Endometrial microvascular endothelial cells (primary cell): ENCODE measurements around the gene HMGCL. TPM values are rescaled to one million over a fixed set of nuclear protein-coding genes. Genes with fewer than 3 reads are reported as not detected.
"Not testable (repeated sequence)": the region's sequence is repeated elsewhere in the genome, so short reads cannot be mapped to it uniquely, and the experiment has no call there.

ENCODE experiments used
- in situ Hi-C: cut with HindIII; loops from 2 replicates; pipeline ENCODE4 v1.10.0; 2017; ENCODE audit warnings: low sequenced_read_pairs, low pct_unique_long_range_greater_than_20kb; ENCODE audit errors: inconsistent ontology term
- total RNA-seq: library from RNA; depleted of rRNA; stranded (reverse); fragments of >200 nt; gene quantifications from one replicate; pipeline ENCODE4 v1.2.3, GENCODE V29; 2015; ENCODE audit errors: inconsistent ontology term

The HMGCL gene
- total RNA-seq, 1 donor from 2014 or later: 33.5 TPM

- in situ Hi-C loops: no loop called here
Measured at GRCh38 chr1:23788695-23789094, 36.5 kb downstream of the HMGCL start.

GRCh38 chr1:23787701-23788100 lies 37.5 kb downstream of the HMGCL start:
- in situ Hi-C loops: no loop called here

GRCh38 chr1:23784846-23785245 lies 40.4 kb downstream of the HMGCL start:
- in situ Hi-C loops: no loop called here

GRCh38 chr1:23783141-23783540 lies 42.1 kb downstream of the HMGCL start:
- in situ Hi-C loops: not testable (repeated sequence)

GRCh38 chr1:23779826-23780371 lies 45.3 kb downstream of the HMGCL start:
- in situ Hi-C loops: no loop called here

GRCh38 chr1:23777979-23778814 lies 47.0 kb downstream of the HMGCL start, which contains the start of gene PITHD1:
TSS of gene PITHD1 (plus strand) at chr1:23778418. CDS start at chr1:23778516, 98 bp downstream.
- in situ Hi-C loops: no loop called here

- in situ Hi-C loops: no loop called here
Measured at GRCh38 chr1:23776217-23776616, 49.0 kb downstream of the HMGCL start.

GRCh38 chr1:23774174-23774880 lies 50.9 kb downstream of the HMGCL start:
- in situ Hi-C loops: no loop called here

GRCh38 chr1:23772854-23773242 lies 52.4 kb downstream of the HMGCL start:
- in situ Hi-C loops: no loop called here

- in situ Hi-C loops: no loop called here
Measured at GRCh38 chr1:23772049-23772853, 53.0 kb downstream of the HMGCL start.

GRCh38 chr1:23768733-23769132 lies 56.5 kb downstream of the HMGCL start:
- in situ Hi-C loops: no loop called here

- in situ Hi-C loops: no loop called here
Measured at GRCh38 chr1:23763041-23763577, 62.1 kb downstream of the HMGCL start.

GRCh38 chr1:23759277-23759676 lies 66.0 kb downstream of the HMGCL start:
- in situ Hi-C loops: no loop called here

GRCh38 chr1:23757812-23758211 lies 67.4 kb downstream of the HMGCL start:
- in situ Hi-C loops: no loop called here

GRCh38 chr1:23756676-23757075 lies 68.6 kb downstream of the HMGCL start:
- in situ Hi-C loops: no loop called here

GRCh38 chr1:23752909-23753308 lies 72.3 kb downstream of the HMGCL start:
- in situ Hi-C loops: no loop called here
